Loucy (cell line): ENCODE results near the gene GRK2.

ENCODE experiments used
- EZH2phosphoT487 ChIP-seq: fragments of 200-600 bp; IDR thresholded peaks from 2 replicates; pipeline ENCODE4 v1.6.1; 2018; ENCODE audit warnings: antibody characterized with exemption, mild to moderate bottlenecking, moderate library complexity, borderline replicate concordance
- TF ChIP-seq, protein P1 (sequence below): fragments of 200-600 bp; sonication (generic); conservative IDR thresholded peaks from 2 replicates; pipeline ENCODE4 v1.5.1; 2014; ENCODE audit warnings: mild to moderate bottlenecking, antibody characterized with exemption, low read length

DNA sequence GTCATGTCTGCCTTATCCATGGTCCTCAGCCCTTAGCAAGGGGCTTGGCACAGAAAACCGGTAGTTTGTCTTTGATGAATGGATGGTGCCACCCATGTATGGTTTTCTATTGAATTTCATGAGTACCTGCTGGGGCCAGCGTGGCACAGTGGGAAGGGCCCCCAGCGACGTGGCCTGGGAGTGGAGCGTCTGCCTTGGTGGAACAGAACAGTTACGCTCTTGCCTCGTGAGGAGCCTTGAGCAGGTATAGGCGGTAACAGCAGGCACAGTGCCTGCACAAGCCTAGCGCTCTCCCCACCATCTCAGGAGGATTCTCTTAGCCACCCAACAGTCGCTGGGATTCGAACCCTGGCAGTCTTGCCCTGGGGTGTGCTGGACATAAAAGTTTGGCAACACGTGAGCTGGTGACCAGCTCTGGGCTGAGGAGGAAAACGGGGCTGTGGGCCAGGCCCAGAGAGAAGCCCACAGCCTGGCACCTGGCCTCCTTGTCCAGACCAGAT is 34.0 kb downstream of the GRK2 start:
- TF ChIP-seq, protein P1, sequence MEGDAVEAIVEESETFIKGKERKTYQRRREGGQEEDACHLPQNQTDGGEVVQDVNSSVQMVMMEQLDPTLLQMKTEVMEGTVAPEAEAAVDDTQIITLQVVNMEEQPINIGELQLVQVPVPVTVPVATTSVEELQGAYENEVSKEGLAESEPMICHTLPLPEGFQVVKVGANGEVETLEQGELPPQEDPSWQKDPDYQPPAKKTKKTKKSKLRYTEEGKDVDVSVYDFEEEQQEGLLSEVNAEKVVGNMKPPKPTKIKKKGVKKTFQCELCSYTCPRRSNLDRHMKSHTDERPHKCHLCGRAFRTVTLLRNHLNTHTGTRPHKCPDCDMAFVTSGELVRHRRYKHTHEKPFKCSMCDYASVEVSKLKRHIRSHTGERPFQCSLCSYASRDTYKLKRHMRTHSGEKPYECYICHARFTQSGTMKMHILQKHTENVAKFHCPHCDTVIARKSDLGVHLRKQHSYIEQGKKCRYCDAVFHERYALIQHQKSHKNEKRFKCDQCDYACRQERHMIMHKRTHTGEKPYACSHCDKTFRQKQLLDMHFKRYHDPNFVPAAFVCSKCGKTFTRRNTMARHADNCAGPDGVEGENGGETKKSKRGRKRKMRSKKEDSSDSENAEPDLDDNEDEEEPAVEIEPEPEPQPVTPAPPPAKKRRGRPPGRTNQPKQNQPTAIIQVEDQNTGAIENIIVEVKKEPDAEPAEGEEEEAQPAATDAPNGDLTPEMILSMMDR = no peak
- no peak for TF ChIP-seq EZH2phosphoT487
